GM23338 (cell line): ENCODE measurements around the gene SUPT3H.

ENCODE experiments used
- CREB1 ChIP-seq: fragments of 250-450 bp; sonication (Bioruptor Pico); IDR thresholded peaks from 2 replicates; pipeline ENCODE4 v1.5.0; 2020; ENCODE audit warnings: low read depth, mild to moderate bottlenecking, moderate library complexity
- CTCF ChIP-seq, 2 experiments: fragments of 200-600 bp in 1 of 2; sonication (generic) in 1 of 2; conservative IDR thresholded peaks; 2 replicates each; pipeline versions ENCODE4 v1.5.1 to v1.6.1; 2016 to 2017; ENCODE audit warnings: antibody characterized with exemption in 2 of 2, low read depth in 2 of 2, mild to moderate bottlenecking in 2 of 2, moderate library complexity in 1 of 2
- ETS1 ChIP-seq: IDR thresholded peaks from 2 replicates; pipeline ENCODE4 v1.6.1; 2016; ENCODE audit warnings: antibody characterized with exemption
- EZH2 ChIP-seq: fragments of 200-600 bp; sonication (generic); IDR thresholded peaks from one replicate; pipeline ENCODE4 v1.8.0; 2017; ENCODE audit warnings: antibody characterized with exemption, mild to moderate bottlenecking, low read depth; ENCODE audit not compliant: unreplicated experiment
- EZH2phosphoT487 ChIP-seq: fragments of 200-600 bp; sonication (generic); IDR thresholded peaks from one replicate; pipeline ENCODE4 v1.8.1; 2018; ENCODE audit warnings: antibody characterized with exemption; ENCODE audit not compliant: unreplicated experiment
- JUNB ChIP-seq: IDR thresholded peaks from one replicate; pipeline ENCODE4 v1.6.1; 2016; ENCODE audit warnings: antibody characterized with exemption; ENCODE audit not compliant: unreplicated experiment
- NANOG ChIP-seq: IDR thresholded peaks from 2 replicates; pipeline ENCODE4 v1.6.1; 2016; ENCODE audit warnings: antibody characterized with exemption, borderline replicate concordance
- POLR2AphosphoS5 ChIP-seq: IDR thresholded peaks from 2 replicates; pipeline ENCODE4 v1.6.1; 2016; ENCODE audit warnings: antibody characterized with exemption, low read depth
- REST ChIP-seq: IDR thresholded peaks from one replicate; pipeline ENCODE4 v1.6.1; 2018; ENCODE audit warnings: antibody characterized with exemption; ENCODE audit not compliant: unreplicated experiment
- STAT1 ChIP-seq: IDR thresholded peaks from one replicate; pipeline ENCODE4 v1.6.1; 2016; ENCODE audit warnings: antibody characterized with exemption; ENCODE audit not compliant: unreplicated experiment
- ZNF114 ChIP-seq: fragments of 250-450 bp; sonication (Bioruptor Pico); IDR thresholded peaks from 2 replicates; pipeline ENCODE4 v1.5.0; 2020; ENCODE audit warnings: mild to moderate bottlenecking, moderate library complexity

- no peak for TF ChIP-seq CTCF (conservative IDR thresholded peaks at IDR 0.05; ENCODE audit: low read depth in 2 of 2)
- no peak for TF ChIP-seq NANOG
- TF ChIP-seq POLR2AphosphoS5: no peak
- no peak for TF ChIP-seq EZH2
- TF ChIP-seq REST: no peak
- TF ChIP-seq JUNB: no peak
- TF ChIP-seq EZH2phosphoT487: no peak
- no peak for TF ChIP-seq CREB1 (CRISPR knock-in tag)
- TF ChIP-seq ETS1: no peak
- no peak for TF ChIP-seq STAT1
- no peak for TF ChIP-seq ZNF114 (CRISPR knock-in tag)
Observed at GRCh38 chr6:45255434-45255833, 122.3 kb downstream of the SUPT3H start.
